ENCODE measurements around the gene STK39.

GRCh38 chr2:168160897-168161296, 86.5 kb downstream of the STK39 start:
- TF ChIP-seq TAF1 (IDR thresholded peaks at IDR 0.05; ENCODE audit: low read depth) (no peak), EP300 (conservative IDR thresholded peaks at IDR 0.05; ENCODE audit: poor library complexity, severe bottlenecking) (no peak), CTCF (IDR thresholded peaks at IDR 0.05; ENCODE audit: poor library complexity, severe bottlenecking) (no peak), EZH2 (IDR thresholded peaks at IDR 0.05; ENCODE audit: borderline replicate concordance, insufficient read depth, low read length, poor library complexity, severe bottlenecking) (no peak), POLR2AphosphoS5 (IDR thresholded peaks at IDR 0.05) (no peak), RAD21 (conservative IDR thresholded peaks at IDR 0.05) (no peak), REST (IDR thresholded peaks at IDR 0.05; ENCODE audit: borderline replicate concordance) (no peak), SMC3 (conservative IDR thresholded peaks at IDR 0.05; ENCODE audit: poor library complexity) (no peak)
